TTC549 (cell line): ENCODE data around the gene PATJ.
"Not testable (repeated sequence)": the region's sequence is repeated elsewhere in the genome, so short reads cannot be mapped to it uniquely, and the experiment has no call there.

Experiments used
- FAIRE-seq: peaks from 2 replicates; lab custom pipeline; 2012; peaks lifted over from hg19 to GRCh38; lab: Jason Lieb, UNC

PATJ gene

DNA sequence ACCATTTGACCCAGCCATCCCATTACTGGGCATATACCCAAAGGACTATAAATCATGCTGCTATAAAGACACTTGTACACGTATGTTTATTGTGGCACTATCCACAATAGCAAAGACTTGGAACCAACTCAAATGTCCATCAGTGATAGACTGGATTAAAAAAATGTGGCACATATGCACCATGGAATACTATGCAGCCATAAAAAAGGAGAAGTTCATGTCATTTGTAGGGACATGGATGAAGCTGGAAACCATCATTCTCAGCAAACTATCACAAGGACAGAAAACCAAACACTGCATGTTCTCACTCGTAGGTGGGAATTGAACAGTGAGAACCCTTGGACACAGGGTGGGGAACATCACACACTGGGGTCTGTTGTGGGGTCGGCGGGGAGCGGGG, 206.4 kb downstream of the PATJ start:
- not testable (repeated sequence) for FAIRE-seq

DNA sequence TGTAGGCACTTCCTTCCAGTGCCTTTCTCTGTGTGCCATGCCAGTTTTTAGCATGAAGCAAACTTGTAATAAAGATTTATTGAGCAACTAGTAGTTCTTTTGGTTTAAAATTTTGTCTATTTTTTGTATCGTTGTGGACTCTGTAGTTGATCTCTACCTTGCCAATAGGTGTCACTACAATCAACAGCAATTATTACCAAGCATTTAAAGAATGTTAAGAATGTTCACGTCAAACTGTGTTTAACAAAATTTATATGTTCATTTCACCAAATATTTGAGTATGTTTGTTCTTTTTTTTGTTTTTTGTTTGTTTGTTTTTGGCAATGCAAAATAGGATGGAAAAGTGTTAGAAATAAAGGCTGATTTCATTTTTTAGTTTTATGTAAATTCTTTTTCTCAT, 208.1 kb downstream of the PATJ start:
- peak; percentile 60 for FAIRE-seq

DNA sequence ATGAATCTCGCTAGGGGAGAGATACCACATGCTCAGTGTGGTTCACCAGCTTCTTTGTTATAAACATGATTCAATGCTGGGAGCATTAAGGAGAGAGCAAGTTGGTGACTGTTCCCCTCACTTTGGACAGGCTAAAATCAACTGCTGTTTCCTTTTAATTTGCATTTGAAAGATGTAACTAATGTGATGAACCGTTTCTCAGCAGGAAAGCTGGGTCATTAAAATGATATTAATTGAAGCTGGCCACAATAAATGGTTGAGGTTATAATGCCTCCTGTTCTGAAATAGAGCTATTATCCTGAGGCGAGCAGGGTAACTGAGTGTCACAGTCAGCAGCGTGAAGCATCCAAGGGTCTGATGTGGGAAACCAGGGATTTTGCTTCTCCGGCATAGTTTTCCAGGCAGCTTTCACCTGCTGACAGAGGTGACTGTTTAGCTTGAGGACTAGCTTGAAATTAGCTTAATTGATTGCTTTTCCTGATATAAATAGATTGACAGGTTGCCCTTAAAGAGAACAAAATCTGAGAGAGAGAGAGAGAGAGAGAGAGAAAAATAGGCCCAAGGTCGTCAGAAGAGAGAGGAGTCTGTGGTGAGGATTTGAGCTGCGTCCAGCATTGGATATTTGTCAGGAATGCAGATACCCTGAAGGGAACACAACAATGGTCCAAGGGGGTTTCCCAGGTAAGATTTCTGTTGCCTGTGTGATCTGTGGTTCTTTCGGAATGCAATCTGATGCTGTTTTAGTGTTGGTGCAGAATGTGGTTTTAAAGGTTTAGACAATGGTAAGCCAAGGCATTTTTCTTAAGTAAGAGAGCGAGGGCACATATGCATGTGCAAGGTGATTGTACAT, 209.7 kb downstream of the PATJ start:
- no peak for FAIRE-seq

DNA sequence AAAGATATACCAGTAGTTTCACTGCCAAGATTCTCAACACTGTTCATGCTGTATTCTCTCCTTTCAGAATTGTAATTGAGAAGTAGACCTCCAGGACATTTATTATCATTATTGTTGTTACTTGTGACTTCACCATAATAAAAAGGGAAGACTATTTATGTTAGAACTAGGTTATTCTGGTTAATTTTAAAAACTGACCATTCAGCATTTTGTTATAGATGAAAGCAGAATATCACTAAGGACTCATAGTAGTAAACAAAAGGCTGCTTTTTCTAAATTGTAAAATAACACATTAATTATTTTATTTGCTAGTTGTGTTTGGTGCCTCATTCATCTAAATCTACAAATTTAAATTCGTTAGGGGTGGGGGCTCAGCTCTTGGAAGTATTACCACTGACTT, 210.4 kb downstream of the PATJ start:
- no peak for FAIRE-seq

DNA sequence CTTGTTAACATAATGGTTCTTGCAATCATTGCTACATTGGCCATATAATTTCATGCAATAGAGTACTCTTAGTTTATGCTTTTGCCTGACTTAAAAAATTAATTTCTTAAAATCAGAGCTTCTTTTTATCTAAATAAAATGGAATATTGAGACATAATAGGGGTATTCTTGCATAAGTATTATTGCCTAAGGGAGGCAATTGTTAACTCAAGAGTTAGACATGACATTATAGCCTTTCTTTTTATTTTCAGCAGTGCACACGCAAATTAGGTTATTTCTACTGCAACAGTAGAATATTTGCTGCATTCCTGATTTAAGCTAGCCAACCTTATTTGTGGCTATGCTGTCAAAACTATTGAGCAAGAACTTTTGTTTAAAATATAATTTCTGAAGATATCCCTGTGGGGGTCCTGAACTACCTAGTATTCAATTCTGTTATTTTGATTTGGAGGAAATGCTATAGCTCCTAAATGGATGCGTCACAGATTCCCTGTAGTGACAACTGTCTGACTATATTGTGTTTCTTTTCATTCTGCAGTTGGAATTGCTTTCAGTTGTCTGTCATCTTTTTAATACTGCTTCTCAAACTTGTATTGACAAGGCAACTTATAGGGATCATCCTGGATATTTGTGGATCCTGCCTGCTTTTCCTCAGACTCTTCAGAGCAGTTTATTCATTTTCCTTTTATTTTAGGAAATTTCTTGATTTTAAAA, 211.0 kb downstream of the PATJ start:
- FAIRE-seq, result no peak

DNA sequence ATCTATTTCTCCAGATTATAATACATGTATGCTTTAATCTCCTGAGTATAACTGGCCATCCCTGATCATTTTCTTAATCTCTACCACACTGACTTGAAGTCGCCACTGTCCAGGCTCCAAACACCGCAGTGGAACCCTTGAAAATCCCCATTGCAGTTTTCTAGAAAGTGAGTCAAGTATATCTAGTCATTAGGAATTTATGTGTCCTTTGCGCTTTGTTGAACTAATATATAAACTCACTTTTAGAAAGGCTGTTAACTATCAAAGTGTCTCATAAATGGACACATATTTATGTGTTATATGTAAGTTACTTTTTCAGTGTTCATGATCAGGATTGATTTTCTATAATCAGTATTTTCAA, 211.5 kb downstream of the PATJ start:
- FAIRE-seq, result no peak

DNA sequence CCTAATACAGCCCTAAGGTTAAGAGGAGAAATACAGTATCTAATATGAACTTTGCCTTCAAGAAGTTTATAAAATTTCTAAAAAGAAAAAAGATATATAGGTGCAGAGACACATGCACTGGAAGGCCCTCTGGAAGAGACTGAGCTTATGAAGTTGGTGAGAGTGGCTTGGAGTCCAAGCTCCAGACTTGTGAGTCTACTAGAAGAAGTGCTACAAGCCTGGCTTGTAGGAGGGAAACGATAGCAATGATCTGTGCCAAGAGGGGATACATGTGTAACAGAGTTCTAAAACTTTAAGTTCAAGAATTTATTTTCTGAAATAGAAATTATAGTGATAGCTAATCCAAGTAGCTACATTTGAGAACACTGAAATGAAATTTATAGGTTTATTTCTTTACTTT, 213.0 kb downstream of the PATJ start:
- no peak for FAIRE-seq

DNA sequence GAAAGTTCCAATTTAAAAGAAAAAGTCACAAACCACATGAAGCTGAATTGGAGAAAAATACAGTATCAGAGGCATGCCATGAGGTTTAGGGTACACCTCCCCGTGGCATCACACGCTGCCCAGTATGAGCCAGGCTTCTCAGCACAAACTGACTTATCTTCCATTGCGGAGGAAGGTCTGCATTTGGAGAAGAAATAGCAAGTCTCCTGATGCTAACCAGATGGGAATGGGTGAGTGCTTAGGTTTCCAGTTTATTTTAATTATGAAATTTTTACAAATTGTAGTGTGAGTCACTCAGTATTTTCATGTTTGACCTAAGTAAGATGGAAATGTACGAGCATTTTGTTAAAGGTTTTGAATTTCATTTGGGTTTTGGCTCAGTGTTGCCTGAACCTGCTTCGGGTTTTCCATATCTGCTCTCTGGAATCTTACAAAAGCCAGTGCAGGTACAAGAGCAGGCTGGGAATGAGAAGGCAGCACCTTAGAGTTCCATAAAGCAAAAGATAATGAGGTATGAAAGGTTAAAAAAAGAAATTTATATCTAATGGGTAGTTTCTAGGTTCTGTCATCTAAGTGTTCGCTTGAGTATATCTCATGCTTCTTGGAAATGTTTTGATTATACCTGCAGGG, 213.9 kb downstream of the PATJ start:
- no peak for FAIRE-seq

DNA sequence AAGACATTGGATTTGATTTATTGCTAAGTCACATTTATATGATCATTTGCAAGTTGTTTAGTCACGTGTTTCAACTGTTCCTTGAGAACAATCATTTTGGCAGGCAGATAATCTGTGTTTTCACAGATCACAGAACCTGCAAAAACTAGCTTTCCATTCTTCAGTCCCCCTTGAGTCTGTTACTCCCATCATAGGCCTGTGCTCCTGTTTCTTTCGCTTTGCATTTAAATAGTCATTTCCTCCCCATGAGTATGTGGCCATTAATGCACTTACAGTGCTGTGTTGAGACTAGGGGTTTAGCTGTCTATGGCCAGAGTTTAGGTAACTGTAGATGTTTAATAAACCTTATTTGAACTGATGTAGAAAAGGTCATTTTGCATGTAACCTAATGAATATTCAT, 214.5 kb downstream of the PATJ start:
- no peak for FAIRE-seq

DNA sequence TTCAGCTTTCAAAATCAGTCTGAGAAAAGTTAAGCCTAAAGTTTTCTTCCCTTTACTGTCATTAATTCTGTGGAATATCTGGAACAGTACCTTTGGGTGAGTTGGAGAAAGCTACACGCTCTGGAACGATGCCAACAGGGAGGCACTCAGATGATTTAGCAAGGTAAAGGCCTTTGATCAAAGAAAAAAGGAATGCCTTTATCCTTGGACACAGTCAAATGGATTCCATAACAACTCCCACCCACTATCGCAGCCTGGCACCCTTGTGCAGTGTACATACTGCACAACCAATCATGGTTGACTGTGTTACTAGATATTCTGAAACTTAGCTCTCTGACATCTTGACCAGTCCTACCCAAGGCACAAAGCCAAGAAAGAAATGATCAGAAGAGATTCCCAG, 218.7 kb downstream of the PATJ start:
- no peak for FAIRE-seq

DNA sequence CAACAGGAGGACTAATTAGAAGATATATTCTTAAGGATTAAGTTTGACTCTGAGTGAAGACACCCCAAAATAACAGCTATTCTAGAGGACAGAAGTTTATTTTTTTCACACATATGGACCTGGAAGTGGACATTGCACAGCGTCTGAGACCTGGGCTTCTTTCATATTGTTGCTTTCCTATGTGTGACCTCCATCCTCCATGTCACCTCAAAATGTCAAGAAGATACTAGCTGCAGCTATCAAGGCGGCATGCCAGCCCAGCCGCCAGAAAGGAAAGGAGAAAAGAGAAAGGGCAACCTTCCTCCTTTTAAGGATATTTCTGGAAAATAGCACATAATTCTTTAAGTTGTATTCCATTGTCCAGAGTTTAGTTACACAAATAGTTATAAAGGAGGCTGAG, 220.4 kb downstream of the PATJ start:
- FAIRE-seq, result no peak

DNA sequence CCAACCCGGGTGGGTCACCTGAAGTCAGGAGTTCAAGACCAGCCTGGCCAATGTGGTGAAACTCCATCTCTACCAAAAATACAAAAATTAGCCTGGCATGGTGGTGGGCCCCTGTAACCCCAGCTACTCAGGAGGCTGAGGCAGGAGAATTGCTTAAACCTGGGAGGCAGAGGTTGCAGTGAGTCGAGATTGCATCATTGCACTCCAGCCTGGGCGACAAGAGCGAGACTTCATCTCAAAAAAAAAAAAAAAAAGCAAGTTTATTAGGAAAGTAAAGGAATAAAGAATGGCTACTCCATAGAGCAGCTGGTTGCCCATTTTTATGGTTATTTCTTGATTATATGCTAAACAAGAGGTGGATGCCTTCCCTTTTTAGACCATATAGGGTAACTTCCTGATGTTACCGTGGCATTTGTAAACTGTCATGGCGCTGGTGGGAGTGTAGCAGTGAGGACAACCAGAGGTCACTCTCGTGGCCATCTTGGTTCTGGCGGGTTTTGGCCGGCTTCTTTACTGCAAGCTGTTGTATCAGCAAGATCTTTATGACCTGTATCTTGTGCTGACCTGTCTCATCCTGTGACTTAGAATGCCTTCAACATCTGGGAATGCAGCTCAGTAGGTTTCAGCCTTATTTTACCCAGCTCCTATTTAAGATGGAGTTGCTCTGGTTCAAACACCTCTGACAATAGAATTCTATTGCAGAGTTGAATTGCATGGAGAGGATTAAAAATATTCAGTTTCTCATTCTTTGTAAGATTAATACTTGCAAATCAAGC, 224.4 kb downstream of the PATJ start:
- not testable (repeated sequence) for FAIRE-seq

DNA sequence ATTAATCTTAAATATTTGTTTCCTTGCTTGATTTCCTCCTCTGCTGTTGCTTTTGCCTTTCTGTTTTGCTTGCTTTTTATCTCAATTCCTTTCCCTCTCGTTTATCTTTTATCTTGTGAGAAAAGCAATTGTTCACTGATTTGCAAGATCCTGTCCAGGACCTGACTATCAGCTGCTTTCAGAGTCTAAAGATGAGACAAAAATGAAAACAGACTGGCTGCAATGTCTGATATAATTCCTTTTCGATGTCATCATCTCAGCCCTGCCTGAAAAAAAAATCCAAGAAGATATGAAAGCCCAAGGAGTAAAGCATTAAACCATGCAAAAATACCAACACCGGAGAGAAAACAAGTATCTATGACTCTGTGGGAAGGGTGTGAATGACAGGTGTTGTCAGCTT, 225.5 kb downstream of the PATJ start:
- FAIRE-seq, result no peak

DNA sequence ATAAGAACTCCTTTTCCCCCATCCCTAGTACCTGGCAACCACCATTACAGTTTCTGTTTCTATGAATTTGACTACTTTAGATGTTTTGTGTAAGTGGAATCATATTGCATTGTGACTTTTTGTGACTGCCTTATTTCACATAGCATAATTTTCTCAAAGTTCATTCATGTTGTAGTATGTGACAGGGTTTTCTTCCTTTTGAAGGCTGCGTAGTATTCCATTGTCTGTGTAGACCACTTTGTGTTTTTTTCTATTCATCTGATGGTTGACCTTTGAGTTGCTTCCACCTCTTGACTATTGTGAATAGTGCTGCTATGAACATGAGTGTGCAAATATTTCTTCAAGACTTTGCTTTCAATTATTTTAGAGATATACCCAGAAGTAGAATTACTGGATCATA, 226.6 kb downstream of the PATJ start:
- no peak for FAIRE-seq

DNA sequence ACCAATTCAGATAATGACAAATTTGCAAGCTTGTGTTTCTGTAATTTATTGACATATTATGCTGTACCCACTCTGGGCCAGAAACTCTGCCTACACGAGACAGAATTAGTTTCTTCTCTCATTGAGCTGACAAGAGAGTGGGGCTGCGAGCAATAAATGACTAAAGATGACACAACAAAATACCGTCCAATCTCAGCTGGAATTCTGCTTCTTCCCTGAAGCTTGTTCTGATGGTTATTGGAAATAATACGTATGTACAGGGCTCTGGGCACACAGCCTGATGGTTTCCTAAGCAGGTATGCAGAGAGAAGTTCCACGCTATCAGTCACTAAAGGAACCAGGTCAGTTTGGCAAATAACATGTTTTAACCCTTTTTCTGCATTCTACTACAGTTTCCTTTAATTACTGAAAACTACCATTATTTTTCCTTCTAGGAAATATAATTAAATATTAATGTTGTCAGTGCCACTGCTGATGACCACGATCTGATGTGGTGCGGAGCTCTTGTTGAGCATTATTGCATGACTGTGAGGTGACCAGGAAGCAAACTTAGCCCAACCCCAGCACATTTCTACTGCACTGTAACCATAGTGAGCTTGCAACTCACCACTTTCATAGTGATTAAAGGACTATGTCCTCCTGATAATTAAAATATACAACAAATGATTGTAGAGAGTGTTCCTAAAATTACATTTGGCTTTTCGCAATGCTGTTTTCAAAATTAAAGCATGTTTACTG, 231.0 kb downstream of the PATJ start:
- FAIRE-seq, result no peak

DNA sequence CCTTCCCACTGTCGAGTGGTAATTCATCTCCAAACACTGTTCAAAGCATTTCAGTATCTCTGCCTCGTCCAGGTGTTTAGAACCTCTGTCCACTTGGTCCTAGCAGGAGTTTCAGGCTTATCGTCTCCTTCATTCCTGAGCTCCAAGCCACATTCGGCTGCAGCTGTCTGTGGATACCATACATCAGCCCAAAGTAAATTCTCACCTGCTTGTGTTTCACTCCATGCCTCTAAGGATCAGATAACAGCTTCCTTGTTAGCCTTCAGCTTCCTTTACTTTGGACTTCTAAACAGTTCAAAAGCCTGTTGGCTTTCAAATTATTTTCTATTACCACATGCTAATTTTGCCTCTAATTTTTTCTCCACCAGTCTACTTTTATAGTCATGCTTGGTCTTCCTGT, 233.4 kb downstream of the PATJ start:
- FAIRE-seq, result no peak

DNA sequence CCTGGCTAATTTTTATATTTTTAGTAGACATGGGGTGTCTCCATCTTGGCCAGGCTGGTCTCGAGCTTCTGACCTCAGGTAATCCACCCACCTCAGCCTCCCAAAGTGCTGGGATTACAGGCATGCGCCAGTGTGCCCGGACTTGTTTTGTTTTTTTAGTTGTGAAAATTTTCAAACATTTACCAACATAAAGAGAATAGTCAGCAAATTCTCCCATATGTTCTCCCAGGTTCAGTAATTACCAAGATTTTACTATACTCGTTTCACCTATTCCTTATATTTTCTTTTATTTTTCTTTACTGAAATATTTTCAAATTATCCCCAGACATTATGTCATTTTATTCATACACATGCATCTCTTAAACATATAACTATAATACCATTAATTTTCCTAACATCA, 234.3 kb downstream of the PATJ start:
- FAIRE-seq, result no peak

DNA sequence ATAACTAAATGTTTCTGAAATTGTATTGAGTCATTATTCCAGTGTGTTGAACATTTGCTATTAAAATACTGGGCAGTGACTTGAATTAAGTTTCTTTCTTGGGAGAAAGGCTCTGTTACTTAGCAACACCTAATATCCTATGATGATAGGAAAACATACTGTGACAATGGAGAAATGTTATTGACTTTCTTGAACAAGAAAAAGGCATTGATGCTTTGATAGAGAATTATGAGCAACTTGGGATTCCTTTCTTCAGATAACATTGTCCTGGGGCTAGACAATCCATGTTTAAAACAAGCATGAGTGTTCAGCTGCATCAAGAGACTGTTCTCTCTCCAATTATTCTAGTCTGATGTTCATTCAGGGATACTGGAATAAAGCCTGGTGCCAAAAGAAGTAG, 236.5 kb downstream of the PATJ start:
- FAIRE-seq, result no peak

DNA sequence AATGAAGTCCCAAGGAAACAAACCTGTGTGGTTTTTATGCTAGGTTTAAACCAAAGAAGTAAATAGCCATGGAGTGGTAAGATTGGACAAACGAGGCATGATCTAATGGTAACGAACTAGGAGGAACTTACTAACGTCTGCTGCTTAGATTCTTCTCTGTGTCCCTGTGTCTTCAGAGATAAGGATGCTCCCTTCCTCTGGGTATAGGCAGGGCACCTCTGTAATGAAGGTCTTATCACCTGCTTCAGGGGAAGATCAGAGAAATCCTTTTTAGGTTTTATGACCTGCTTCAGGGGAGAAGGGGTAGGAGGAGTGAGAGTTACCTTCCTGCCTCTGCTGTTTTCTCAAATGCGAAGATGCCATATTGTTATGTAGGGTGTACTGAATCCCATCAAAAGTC, 237.4 kb downstream of the PATJ start:
- no peak for FAIRE-seq

DNA sequence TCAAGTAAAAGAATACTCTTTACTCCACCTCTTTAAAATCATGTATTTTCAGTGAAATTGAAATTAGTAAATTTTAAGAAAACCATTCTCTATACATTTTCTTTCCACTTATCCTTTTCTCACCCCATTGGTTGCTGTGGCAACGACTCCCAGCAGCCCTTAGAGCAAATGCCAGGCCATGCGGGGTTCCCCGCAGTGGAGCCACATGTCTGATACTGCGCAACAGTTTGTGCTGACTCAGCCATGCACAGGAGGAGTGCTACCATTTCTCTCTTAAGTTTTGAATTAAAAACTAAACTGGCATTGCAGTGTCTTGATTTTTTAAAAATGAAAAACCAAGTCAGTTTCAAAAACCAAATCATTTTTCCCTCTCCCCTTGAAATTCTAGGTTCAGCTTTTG, 238.3 kb downstream of the PATJ start:
- no peak for FAIRE-seq

DNA sequence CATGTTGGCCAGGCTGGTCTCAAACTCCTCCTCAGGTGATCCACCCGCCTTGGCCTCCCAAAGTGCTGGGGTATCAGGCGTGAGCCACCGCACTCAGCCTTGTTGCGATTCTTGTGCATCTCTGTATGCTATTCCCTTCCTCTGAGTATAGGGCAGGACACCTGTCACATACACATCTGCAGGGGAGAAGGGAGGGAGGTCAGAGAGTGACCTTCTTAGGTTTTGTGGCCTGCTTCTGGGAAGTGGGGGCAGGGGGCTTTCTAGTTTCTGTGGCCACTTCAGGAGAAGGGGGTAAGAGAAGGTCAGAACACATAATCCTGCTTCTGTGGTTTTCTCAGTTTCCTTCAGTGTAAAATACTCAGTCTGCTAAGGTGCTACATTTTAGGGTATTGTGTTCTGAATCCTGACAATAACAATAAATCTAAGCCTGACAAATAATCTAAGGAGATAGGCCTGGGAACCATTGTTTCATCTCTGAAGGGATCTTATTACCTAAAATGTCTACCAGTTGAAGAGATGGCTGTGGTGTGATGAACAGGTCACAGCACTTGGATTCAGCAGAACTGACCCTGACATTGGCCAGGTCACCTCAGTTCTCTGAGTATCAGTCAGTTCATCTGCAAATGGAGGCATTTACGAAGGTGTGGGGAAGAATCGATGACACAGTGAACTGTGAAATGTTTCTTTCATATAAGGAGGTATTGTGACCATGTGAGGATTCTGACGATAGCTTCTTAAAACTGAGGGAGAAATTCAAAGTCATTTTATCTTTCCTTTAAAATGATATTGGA, 239.8 kb downstream of the PATJ start:
- no peak for FAIRE-seq
